ENCODE measurements around the gene CAPZA1. TPM values are rescaled to one million over a fixed set of nuclear protein-coding genes. Genes with fewer than 3 reads are reported as not detected.
"Not testable (repeated sequence)": the region's sequence is repeated elsewhere in the genome, so short reads cannot be mapped to it uniquely, and the experiment has no call there.

The CAPZA1 gene
- total RNA-seq, 6 donors from 2014 or later = 91.1 to 196 (median 128) TPM

DNA sequence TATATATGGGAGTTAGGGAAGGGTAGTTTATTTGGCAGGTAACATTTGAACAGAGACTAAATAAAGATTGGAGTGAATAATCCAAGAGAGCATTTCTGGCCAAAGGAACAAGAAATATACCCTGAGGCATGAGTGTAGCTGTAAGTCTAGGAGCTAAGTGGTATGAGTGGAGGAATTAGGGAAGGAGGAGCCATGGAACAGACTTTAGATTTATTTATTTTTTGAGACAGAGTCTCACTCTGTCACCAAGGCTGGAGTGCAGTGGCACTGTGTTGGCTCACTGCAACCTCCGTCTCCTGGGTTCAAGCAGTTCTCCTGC, 18.4 kb downstream of the CAPZA1 start:
- DNase-seq = no peak
- H3K36me3 ChIP-seq = no peaks in the 10 kb centered on the region
- H3K27ac ChIP-seq = peak overlapping the region in 1 of 4 donors; percentile 10
- no peak overlapping the region for H3K4me3 ChIP-seq
- H3K4me1 ChIP-seq = peaks cover 22 to 51% (median 38%) of the 10 kb centered on the region in 4 donors
- TF ChIP-seq, protein P1, sequence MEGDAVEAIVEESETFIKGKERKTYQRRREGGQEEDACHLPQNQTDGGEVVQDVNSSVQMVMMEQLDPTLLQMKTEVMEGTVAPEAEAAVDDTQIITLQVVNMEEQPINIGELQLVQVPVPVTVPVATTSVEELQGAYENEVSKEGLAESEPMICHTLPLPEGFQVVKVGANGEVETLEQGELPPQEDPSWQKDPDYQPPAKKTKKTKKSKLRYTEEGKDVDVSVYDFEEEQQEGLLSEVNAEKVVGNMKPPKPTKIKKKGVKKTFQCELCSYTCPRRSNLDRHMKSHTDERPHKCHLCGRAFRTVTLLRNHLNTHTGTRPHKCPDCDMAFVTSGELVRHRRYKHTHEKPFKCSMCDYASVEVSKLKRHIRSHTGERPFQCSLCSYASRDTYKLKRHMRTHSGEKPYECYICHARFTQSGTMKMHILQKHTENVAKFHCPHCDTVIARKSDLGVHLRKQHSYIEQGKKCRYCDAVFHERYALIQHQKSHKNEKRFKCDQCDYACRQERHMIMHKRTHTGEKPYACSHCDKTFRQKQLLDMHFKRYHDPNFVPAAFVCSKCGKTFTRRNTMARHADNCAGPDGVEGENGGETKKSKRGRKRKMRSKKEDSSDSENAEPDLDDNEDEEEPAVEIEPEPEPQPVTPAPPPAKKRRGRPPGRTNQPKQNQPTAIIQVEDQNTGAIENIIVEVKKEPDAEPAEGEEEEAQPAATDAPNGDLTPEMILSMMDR (IDR thresholded peaks at IDR 0.05) = no peak
- no peak for TF ChIP-seq POLR2A (IDR thresholded peaks at IDR 0.05)
- no peak for TF ChIP-seq EP300 (IDR thresholded peaks at IDR 0.05)
- no peak for TF ChIP-seq POLR2AphosphoS5 (IDR thresholded peaks at IDR 0.05)
- H3K27me3 ChIP-seq = no peaks in the 10 kb centered on the region
- ATAC-seq (ENCODE audit: low FRiP score in 2 of 2) = no peak
- no peaks in the 10 kb centered on the region for H3K9me3 ChIP-seq
- 91 to 94% methylated on average over 1 of the region's 1 CpG for WGBS, 2 donors

DNA sequence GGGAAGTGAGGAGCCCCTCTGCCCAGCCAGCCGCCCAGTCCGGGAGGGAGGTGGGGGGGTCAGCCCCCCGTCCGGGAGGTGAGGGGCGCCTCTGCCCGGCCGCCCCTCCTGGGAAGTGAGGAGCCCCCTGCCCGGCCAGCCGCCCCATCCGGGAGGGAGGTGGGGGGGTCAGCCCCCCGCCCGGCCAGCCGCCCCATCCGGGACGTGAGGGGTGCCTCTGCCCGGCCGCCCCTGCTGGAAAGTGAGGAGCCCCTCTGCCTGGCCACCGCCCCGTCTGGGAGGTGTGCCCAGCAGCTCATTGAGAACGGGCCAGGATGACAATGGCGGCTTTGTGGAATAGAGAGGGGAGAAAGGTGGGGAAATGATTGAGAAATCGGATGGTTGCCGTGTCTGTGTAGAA, 20.8 kb downstream of the CAPZA1 start:
- not testable (repeated sequence) for H3K4me3 ChIP-seq; H3K36me3 ChIP-seq; H3K27ac ChIP-seq; H3K9me3 ChIP-seq; ATAC-seq (ENCODE audit: low FRiP score in 2 of 2); H3K27me3 ChIP-seq
- DNase-seq = peak in 1 of 2 donors; percentile 68
- H3K4me1 ChIP-seq = peaks cover 6 to 37% (median 24%) of the 10 kb centered on the region in 4 donors
- 79 to 90% methylated on average over 6 to 8 of the region's 23 CpGs for WGBS, 2 donors

DNA sequence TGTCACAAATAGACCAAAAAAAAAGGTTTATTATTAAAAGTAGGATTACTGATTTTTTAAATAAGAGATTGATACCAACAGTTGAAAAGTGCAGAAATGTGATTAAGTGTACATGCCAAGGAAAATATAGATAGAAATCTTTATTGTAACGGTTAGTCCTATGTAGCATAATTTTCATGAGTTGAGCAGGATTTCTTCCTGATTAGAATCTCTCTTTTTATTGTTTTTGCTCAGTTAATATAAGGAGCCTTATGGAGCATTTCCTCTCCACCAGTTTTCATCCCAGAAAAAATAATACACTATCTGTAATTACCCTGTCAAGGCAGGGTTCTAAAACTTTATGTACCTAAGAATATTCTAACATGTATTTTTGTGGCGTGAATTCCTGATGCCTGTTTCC, 23.4 kb downstream of the CAPZA1 start:
- peaks cover 0 to 13% (median 7%) of the 10 kb centered on the region in 4 donors for H3K4me1 ChIP-seq
- no peak overlapping the region for H3K4me3 ChIP-seq
- no peak overlapping the region for H3K27ac ChIP-seq
- no peak for TF ChIP-seq EP300 (IDR thresholded peaks at IDR 0.05)
- TF ChIP-seq POLR2AphosphoS5 (IDR thresholded peaks at IDR 0.05) = no peak
- TF ChIP-seq, protein P1 (IDR thresholded peaks at IDR 0.05) = no peak
- TF ChIP-seq POLR2A (IDR thresholded peaks at IDR 0.05) = no peak
- ATAC-seq (ENCODE audit: low FRiP score in 2 of 2) (no peak), DNase-seq (no peak)
- H3K27me3 ChIP-seq = no peaks in the 10 kb centered on the region
- peaks cover 0 to 11% (median 0%) of the 10 kb centered on the region in 4 donors for H3K36me3 ChIP-seq
- H3K9me3 ChIP-seq = no peaks in the 10 kb centered on the region
- 81 to 85% methylated on average over 2 of the region's 2 CpGs for WGBS, 2 donors

DNA sequence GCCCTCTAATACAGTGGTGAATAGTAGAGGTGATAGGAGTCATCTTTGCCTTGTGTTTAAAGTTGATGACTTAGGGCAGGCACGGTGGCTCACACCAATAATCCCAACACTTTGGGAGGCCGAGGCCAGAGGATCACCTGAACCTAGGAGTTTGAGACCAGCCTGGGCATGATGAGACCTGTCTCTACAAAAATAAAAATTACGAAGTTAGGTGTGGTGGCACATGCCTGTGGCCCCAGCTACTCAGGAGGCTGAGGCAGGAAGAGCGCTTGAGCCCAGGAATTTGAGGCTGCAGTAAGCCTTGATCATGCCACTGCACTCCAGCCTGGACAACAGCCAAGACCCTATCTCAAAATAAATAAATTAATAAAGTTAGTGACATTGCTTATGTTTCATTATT, 26.6 kb downstream of the CAPZA1 start:
- no peak for DNase-seq
- no peak for TF ChIP-seq POLR2A (IDR thresholded peaks at IDR 0.05)
- no peak for TF ChIP-seq POLR2AphosphoS5 (IDR thresholded peaks at IDR 0.05)
- TF ChIP-seq EP300 (IDR thresholded peaks at IDR 0.05) = no peak
- TF ChIP-seq, protein P1 (IDR thresholded peaks at IDR 0.05) = no peak
- Histone ChIP-seq H3K36me3 (peaks cover 0 to 42% (median 15%) of the 10 kb centered on the region in 4 donors), H3K27ac (no peak overlapping the region), H3K4me3 (no peak overlapping the region), H3K4me1 (peaks cover 0 to 7% (median 5%) of the 10 kb centered on the region in 4 donors), H3K27me3 (no peaks in the 10 kb centered on the region), H3K9me3 (no peaks in the 10 kb centered on the region)
- 92 to 94% methylated on average over 4 of the region's 4 CpGs for WGBS, 2 donors
- ATAC-seq (ENCODE audit: low FRiP score in 2 of 2) = no peak

DNA sequence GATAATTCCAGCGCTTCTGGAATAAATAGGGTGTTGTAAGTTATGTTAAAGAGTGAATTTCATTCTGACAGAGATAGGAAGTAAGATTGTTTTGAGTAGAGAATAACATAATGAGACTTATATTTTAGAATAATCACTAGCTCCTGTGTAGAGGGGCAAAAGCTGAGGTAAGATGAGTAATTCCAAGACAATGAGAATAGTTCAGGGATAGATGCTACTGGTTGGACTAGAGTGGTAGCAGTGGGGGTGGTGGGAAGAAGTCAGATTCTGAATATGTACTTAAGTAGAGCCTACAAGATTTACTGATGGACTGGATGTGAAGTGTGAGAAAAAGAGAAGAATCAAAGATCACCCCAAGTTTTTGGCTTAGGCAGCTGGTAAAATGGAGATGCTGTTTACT, 31.6 kb downstream of the CAPZA1 start:
- no peak for TF ChIP-seq POLR2A (IDR thresholded peaks at IDR 0.05)
- no peak for TF ChIP-seq POLR2AphosphoS5 (IDR thresholded peaks at IDR 0.05)
- no peak for TF ChIP-seq EP300 (IDR thresholded peaks at IDR 0.05)
- TF ChIP-seq, protein P1 (IDR thresholded peaks at IDR 0.05) = no peak
- H3K4me3 ChIP-seq = no peak overlapping the region
- ATAC-seq (ENCODE audit: low FRiP score in 2 of 2) = no peak
- DNase-seq = no peak
- no peaks in the 10 kb centered on the region for H3K4me1 ChIP-seq
- H3K27ac ChIP-seq = no peak overlapping the region
- no peaks in the 10 kb centered on the region for H3K27me3 ChIP-seq
- WGBS, 2 donors = 100% methylated on average over 1 of the region's 1 CpG
- H3K36me3 ChIP-seq = peaks cover 0 to 82% (median 25%) of the 10 kb centered on the region in 4 donors
- H3K9me3 ChIP-seq = no peaks in the 10 kb centered on the region
